IPS-18c (cell line): ENCODE measurements around the gene MYBPC3.
A peak's percentile ranks its signal among the peaks of the same experiment; 100 is the strongest.

Source experiments
- H3K4me3 ChIP-seq: 2 replicates; pipeline ENCODE4 v1.7.0; 2013; ENCODE audit warnings: low read depth, mild to moderate bottlenecking, low read length, moderate library complexity; ENCODE audit not compliant: insufficient read depth
- H3K9me3 ChIP-seq: one replicate; pipeline ENCODE4 v1.6.1; 2013; ENCODE audit warnings: mild to moderate bottlenecking, low read length, moderate library complexity; ENCODE audit not compliant: control insufficient read depth, insufficient read depth

Gene MYBPC3

GRCh38 chr11:47369676-47370075 is 17.2 kb upstream of the MYBPC3 start:
- Histone ChIP-seq H3K9me3 (no peaks in the 10 kb centered on the region), H3K4me3 (no peak overlapping the region)

GRCh38 chr11:47366020-47366490 is 13.6 kb upstream of the MYBPC3 start:
- H3K9me3 ChIP-seq, result no peaks in the 10 kb centered on the region
- H3K4me3 ChIP-seq, result no peak overlapping the region

DNA sequence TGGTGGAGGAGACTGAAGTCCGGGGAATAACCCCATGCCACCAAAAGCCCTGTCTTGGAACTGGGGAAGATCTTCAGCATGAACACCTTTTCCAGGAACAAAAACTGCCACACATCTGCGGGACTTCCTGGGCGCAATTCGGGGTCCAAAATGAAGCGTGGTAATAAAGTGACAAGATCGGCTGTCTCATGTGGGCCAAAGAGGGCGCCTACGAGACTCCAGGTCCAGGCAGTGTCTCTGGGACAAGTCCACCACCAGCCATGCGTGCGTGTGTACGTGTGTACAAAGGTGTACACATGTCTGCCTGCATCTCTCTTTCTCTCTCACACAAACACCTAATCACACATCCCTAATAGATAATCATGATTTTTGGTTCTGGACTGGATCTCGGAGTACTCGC is 8.9 kb upstream of the MYBPC3 start:
- Histone ChIP-seq H3K9me3 (no peaks in the 10 kb centered on the region), H3K4me3 (no peak overlapping the region)

DNA sequence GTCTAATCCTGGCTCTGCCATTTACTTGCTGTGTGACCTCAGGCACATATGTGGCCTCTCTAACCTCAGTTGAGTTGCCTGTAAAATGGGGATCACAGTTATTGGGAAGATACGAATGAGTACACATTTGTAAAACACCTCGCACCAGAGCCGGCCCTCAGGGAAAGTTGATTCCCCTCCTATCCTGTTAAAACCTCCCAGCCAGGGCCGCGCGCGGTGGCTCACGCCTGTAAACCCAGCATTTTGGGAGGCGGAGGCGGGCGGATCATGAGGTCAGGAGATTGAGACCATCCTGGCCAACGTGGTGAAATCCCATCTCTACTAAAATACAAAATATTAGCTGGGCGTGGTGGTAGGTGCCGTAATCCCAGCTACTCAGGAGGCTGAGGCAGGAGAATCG is 7.8 kb upstream of the MYBPC3 start:
- no peak overlapping the region for H3K4me3 ChIP-seq
- H3K9me3 ChIP-seq, result no peaks in the 10 kb centered on the region

GRCh38 chr11:47359586-47359985 is 7.1 kb upstream of the MYBPC3 start:
- Histone ChIP-seq H3K9me3 (no peaks in the 10 kb centered on the region), H3K4me3 (no peak overlapping the region)

DNA sequence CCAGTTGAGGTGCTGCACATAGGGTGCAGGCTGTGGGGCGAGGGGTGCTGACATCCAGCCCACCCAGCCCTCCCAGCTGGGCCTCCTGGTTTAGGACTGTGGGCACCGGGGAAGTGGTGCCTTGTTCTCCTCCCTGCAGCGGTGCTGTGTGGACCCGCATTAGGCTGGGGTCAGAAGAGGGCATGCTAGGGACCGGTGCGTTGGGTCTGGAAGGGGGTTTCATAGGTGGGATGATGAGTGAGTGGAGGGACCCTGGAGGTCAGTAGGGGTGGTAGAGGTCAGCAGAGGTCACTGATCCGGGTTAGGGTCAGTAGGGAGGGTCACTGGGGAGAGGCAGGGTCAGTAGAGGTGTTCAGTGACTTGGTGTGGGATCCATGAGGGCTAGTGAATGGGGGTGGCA is 6.7 kb upstream of the MYBPC3 start:
- Histone ChIP-seq H3K4me3 (no peak overlapping the region), H3K9me3 (no peaks in the 10 kb centered on the region)

DNA sequence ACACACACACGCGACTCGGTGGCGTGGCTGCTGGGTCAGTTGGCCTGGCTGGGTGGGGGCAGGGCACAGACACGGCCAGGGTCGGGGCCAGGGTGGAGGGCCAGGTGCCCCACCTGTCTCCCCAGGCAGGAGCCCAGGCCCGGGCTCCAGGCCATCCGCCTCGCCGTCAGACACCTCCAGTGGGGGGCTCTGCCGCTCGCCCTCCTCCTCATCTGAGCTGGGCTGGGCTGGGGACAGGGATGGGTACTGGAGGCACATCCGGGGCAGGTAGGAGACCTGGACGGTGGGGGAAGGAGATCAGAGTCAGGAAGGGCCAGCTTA is 6.2 kb upstream of the MYBPC3 start:
- no peaks in the 10 kb centered on the region for H3K9me3 ChIP-seq
- H3K4me3 ChIP-seq, result no peak overlapping the region

DNA sequence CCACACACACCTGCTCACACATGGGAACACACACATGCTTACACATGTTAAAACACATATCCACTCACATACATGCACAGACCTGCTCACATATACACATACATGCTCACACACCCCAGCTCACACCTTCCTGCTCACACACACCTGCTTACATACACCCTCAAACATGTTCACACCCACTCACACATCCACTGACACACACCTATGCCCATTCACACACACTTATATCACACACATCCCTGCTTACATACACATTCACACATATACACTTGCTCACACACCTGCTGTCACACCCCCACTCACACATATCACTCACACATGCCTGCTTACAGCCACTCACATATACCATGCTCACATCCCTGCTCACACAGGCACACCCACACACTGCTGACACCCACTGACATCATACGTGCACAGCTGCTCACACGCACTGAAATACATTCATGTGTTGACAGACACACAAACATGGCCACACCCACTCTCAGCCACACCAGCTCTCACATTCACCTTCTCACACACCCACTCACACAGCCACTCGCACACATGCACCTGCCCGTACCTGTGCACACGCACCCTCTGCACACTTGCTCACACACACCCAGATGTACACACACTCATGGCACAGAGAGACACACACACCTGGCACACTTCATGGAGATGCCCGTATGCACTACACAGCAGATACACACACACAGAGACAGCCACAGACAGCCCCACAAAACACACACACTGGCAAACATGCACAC is 5.7 kb upstream of the MYBPC3 start:
- Histone ChIP-seq H3K4me3 (no peak overlapping the region), H3K9me3 (no peaks in the 10 kb centered on the region)

GRCh38 chr11:47356998-47357329 is 4.5 kb upstream of the MYBPC3 start:
- Histone ChIP-seq H3K4me3 (no peak overlapping the region), H3K9me3 (no peaks in the 10 kb centered on the region)

DNA sequence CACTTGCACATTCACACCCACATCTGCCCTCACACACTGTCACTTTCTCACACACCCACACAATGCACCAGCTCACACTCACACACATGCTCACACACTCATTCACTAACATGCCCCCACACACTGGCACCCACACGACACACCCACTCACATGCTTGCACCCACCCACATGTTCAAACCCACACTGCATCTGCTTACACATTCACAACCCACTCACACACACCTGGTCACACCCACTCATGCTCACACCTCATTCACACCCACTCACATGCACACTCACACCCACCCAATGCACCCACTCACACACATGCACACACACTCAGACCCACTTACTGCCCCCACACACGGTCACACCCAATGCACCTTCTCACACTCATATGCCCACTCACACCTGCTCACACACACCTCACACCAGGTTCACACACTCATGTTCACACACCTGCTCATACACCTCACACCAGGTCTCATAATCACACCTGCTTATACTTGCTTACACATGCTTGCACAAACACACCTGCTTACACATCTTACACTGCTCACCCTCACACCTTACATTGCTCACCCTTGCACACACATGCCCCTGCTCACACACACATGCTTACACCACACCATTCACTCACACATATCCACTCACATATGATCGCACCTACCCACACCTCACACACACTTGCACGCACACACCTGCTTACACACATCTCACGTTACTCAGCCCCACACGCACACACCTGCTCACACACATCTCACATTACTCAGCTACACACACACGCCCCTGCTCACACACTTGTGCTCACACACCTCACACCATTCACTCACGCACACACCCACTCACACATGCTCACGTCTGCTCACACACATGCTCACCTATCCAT is 3.9 kb upstream of the MYBPC3 start:
- no peaks in the 10 kb centered on the region for H3K9me3 ChIP-seq
- H3K4me3 ChIP-seq, result no peak overlapping the region

- peak overlapping the region; percentile 48; the same call in 1 of the 2 replicates for H3K4me3 ChIP-seq
Observed at GRCh38 chr11:47355283-47356128, 3.0 kb upstream of the MYBPC3 start.

GRCh38 chr11:47354913-47355282 is 2.4 kb upstream of the MYBPC3 start:
- peak overlapping the region; percentile 48 for H3K4me3 ChIP-seq
- no peaks in the 10 kb centered on the region for H3K9me3 ChIP-seq

More at GRCh38 chr11:47355283-47356128, 3.0 kb upstream of the MYBPC3 start:
- no peaks in the 10 kb centered on the region for H3K9me3 ChIP-seq

DNA sequence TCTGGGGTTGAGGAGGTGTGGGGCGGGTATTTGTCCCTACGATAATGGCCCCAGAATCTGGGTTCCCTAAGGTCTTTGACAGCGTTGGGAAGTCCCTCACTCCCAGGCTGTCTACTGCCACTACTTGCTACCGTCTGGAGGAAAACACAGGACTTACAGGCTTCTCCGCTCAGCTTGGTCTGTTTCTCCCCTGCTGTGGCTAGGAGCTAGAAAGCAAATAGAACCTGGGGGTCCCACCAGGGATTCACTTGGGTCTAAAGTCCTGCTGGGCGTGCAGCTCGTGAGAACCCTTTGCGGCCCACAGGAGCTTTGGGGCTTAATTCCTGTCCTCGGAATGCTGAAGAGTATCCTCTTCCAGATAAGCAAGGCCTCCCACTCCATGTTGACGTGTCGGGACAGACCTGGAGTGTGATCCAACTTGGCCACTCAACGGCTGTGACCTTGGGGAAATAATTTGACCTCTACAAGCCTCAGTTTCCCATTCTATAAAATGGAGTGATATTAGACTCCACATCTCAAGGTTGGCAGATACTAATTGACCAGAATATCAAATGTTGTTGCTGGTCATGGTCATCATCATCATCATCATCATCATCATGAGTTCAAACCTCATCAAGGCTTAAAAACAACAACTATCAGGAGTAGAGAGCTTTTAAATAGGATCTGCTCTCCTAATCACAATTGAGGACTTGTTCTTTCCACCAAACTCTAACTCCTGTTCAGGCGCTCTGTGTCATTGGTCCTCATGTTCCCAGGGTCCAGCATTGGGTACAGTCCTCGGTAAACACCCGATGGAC is 1.7 kb upstream of the MYBPC3 start:
- H3K4me3 ChIP-seq, result no peak overlapping the region

GRCh38 chr11:47351156-47352126 is 1.1 kb downstream of the MYBPC3 start:
- Histone ChIP-seq H3K4me3 (no peak overlapping the region), H3K9me3 (no peaks in the 10 kb centered on the region)

More for the DNA sequence above, 1.7 kb upstream of the MYBPC3 start:
- no peaks in the 10 kb centered on the region for H3K9me3 ChIP-seq

GRCh38 chr11:47350315-47350714 is 2.2 kb downstream of the MYBPC3 start:
- Histone ChIP-seq H3K9me3 (no peaks in the 10 kb centered on the region), H3K4me3 (no peak overlapping the region)

DNA sequence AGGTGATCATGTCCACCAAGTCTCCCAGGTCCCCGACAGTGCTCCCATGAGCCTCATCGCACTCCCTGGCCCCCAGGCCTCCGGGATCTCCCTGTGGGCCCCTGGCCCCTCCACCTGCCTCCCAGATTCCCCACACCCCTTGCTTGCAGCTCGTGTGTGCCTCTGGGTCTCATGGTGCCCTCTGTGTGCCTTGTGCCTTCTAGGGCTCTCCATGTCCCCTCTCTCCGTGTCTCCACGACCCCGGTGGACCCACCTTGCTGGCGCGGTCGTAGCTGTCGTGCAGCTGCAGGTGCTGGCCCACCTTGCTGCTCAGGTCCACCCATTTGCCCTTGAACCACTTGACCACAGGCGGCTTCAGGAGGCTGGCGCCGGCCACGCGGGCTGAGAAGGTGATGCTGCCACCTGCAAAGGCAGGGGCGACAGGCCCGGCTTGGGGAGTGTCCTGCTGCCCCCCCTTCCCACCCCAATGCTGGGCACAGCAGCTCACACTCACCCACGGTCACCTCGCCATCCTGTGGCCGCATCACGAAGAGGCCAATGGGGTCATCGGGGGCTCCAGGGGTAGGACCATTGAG is 2.9 kb downstream of the MYBPC3 start:
- H3K9me3 ChIP-seq, result no peaks in the 10 kb centered on the region
- no peak overlapping the region for H3K4me3 ChIP-seq
